CD14-positive monocyte (primary cell): ENCODE measurements around the gene ATF6B. TPM values are rescaled to one million over a fixed set of nuclear protein-coding genes. Genes with fewer than 3 reads are reported as not detected.

Source experiments
- DNase-seq, 3 donors: peaks; one replicate each; pipeline ENCODE4 v3.0.0-alpha.2; 2011 to 2022
- H2AFZ ChIP-seq: 2 replicates; pipeline ENCODE4 v1.6.0; 2012; ENCODE audit warnings: mild to moderate bottlenecking, low read depth, low read length, inconsistent platforms; ENCODE audit not compliant: insufficient read depth, poor library complexity, severe bottlenecking
- H3K27ac ChIP-seq, 2 donors: 1 replicate in 1 of 2; 2 replicates in 1 of 2; pipeline ENCODE4 v1.5.1; 2012 to 2013; ENCODE audit warnings: low read length in 2 of 2, control low read depth in 1 of 2, inconsistent platforms in 1 of 2, low read depth in 1 of 2, mild to moderate bottlenecking in 1 of 2
- H3K27me3 ChIP-seq, 2 donors: one replicate each; pipeline versions ENCODE4 v1.6.0 to v1.6.1; 2011 to 2013; ENCODE audit warnings: low read length in 2 of 2; ENCODE audit not compliant: control insufficient read depth in 2 of 2, insufficient read depth in 2 of 2
- H3K36me3 ChIP-seq, 2 donors: replicated peaks in 1 of 2; 1 replicate in 1 of 2; 2 replicates in 1 of 2; pipeline versions ENCODE4 v1.5.1 to v1.6.1; 2012 to 2013; ENCODE audit warnings: low read length in 2 of 2, control low read depth in 1 of 2, inconsistent platforms in 1 of 2, mild to moderate bottlenecking in 1 of 2; ENCODE audit not compliant: insufficient read depth in 2 of 2, control insufficient read depth in 1 of 2
- H3K4me1 ChIP-seq, 2 donors: 1 replicate in 1 of 2; 2 replicates in 1 of 2; pipeline versions ENCODE4 v1.5.1 to v1.6.1; 2012 to 2013; ENCODE audit warnings: low read length in 2 of 2, control low read depth in 1 of 2, inconsistent platforms in 1 of 2, mild to moderate bottlenecking in 1 of 2, moderate library complexity in 1 of 2; ENCODE audit not compliant: insufficient read depth in 2 of 2, control insufficient read depth in 1 of 2
- H3K4me2 ChIP-seq: replicated peaks from 2 replicates; pipeline ENCODE3; 2012; ENCODE audit warnings: low read length, moderate library complexity, mild to moderate bottlenecking; ENCODE audit not compliant: poor library complexity, severe bottlenecking; ENCODE audit errors: extremely low read depth
- H3K4me3 ChIP-seq, 3 experiments: fragments of 200-600 bp in 1 of 3; sonication (generic) in 1 of 3; replicated peaks in 1 of 3; 1 replicate in 2 of 3; 2 replicates in 1 of 3; pipeline ENCODE4 v1.5.1; 2011 to 2013; ENCODE audit warnings: low read length in 3 of 3, mild to moderate bottlenecking in 3 of 3, control low read depth in 2 of 3, low read depth in 2 of 3, inconsistent platforms in 1 of 3, moderate library complexity in 1 of 3
- H3K79me2 ChIP-seq: 2 replicates; pipeline ENCODE4 v1.6.0; 2012; ENCODE audit warnings: mild to moderate bottlenecking, control low read depth, inconsistent platforms, low read length, moderate library complexity; ENCODE audit not compliant: insufficient read depth
- H3K9ac ChIP-seq: 2 replicates; pipeline ENCODE4 v1.6.0; 2017; ENCODE audit warnings: low read length, mild to moderate bottlenecking; ENCODE audit not compliant: insufficient read depth, poor library complexity, severe bottlenecking
- H3K9me3 ChIP-seq, 2 donors: replicated peaks in 1 of 2; 1 replicate in 1 of 2; 2 replicates in 1 of 2; pipeline versions ENCODE4 v1.5.1 to v1.6.1; 2012 to 2013; ENCODE audit warnings: low read length in 2 of 2, control low read depth in 1 of 2; ENCODE audit not compliant: control insufficient read depth in 1 of 2, insufficient read depth in 1 of 2
- H4K20me1 ChIP-seq: 2 replicates; pipeline ENCODE4 v1.6.0; 2012; ENCODE audit warnings: mild to moderate bottlenecking, low read length, control low read depth, moderate library complexity; ENCODE audit not compliant: insufficient read depth
- H3K27ac Mint-ChIP-seq, 7 donors: one replicate each; pipeline ENCODE4 v1.8.0; 2020; ENCODE audit warnings: mild to moderate bottlenecking in 7 of 7, mixed read lengths in 7 of 7, moderate library complexity in 6 of 7, inconsistent platforms in 2 of 7
- H3K27me3 Mint-ChIP-seq, 3 donors: one replicate each; pipeline ENCODE4 v1.8.0; 2021 to 2022; ENCODE audit warnings: low read depth in 3 of 3, mild to moderate bottlenecking in 3 of 3, mixed read lengths in 3 of 3, moderate library complexity in 3 of 3, inconsistent platforms in 1 of 3
- H3K36me3 Mint-ChIP-seq, 2 donors: one replicate each; pipeline ENCODE4 v1.8.0; 2020; ENCODE audit warnings: mixed read lengths in 2 of 2, inconsistent platforms in 1 of 2, mild to moderate bottlenecking in 1 of 2
- H3K4me1 Mint-ChIP-seq: one replicate; pipeline ENCODE4 v1.8.0; 2020; ENCODE audit warnings: mild to moderate bottlenecking, mixed read lengths
- H3K4me3 Mint-ChIP-seq, 2 donors: one replicate each; pipeline ENCODE4 v1.8.0; 2020; ENCODE audit warnings: mild to moderate bottlenecking in 2 of 2, mixed read lengths in 2 of 2, moderate library complexity in 1 of 2
- H3K9me3 Mint-ChIP-seq, 7 donors: one replicate each; pipeline ENCODE4 v1.8.0; 2020 to 2022; ENCODE audit warnings: mixed read lengths in 7 of 7, mild to moderate bottlenecking in 6 of 7, moderate library complexity in 6 of 7, inconsistent platforms in 2 of 7
- CTCF ChIP-seq: fragments of 200-600 bp; IDR thresholded peaks from one replicate; pipeline ENCODE4 v1.8.0; 2022; ENCODE audit warnings: antibody characterized with exemption, mild to moderate bottlenecking
- WGBS: methylation state at CpG from one replicate; pipeline ENCODE4 v1.1.5; 2013; ENCODE audit warnings: missing lambda C conversion rate; ENCODE audit not compliant: insufficient coverage; 5-methylcytosine and 5-hydroxymethylcytosine counted together
- intact Hi-C, 2 donors: fragments of 100-400 bp; cut with micrococcal nuclease; formaldehyde crosslinking; loops; one replicate each; pipeline versions ENCODE4 v1.15.0 to v1.15.1; 2023
- polyA plus RNA-seq, 3 donors: library from polyadenylated mRNA; depleted of rRNA in 1 of 3; unstranded in 2 of 3; stranded (reverse) in 1 of 3; fragments of 300-500 nt in 2 of 3; fragments of >200 nt in 1 of 3; fragmentation: Illumina TruSeq in 2 of 3; gene quantifications; 1 replicate in 2 of 3; 2 replicates in 1 of 3; pipeline ENCODE4 v1.2.3, GENCODE V29; 2012 to 2021

Gene ATF6B
- polyA plus RNA-seq, 3 donors, result 15.7 to 147 (median 17.8) TPM

GRCh38 chr6:32158052-32158451 lies 30.0 kb upstream of the ATF6B start:
- Histone ChIP-seq H3K4me1 (peaks cover 19 to 21% of the 10 kb centered on the region in 2 donors), H3K79me2 (no peaks in the 10 kb centered on the region), H3K9ac (no peak overlapping the region), H3K4me3 (no peak overlapping the region), H2AFZ (no peak overlapping the region), H3K4me2 (no peak overlapping the region), H4K20me1 (no peaks in the 10 kb centered on the region), H3K9me3 (no peaks in the 10 kb centered on the region), H3K27ac (no peak overlapping the region), H3K27me3 (peaks cover 0 to 12% of the 10 kb centered on the region in 2 donors), H3K36me3 (no peaks in the 10 kb centered on the region)
- TF ChIP-seq CTCF, result no peak
- Mint-ChIP-seq H3K27me3 (peaks cover 11 to 22% (median 20%) of the 10 kb centered on the region in 3 donors), H3K4me3 (no peak overlapping the region), H3K36me3 (peaks cover 0 to 7% of the 10 kb centered on the region in 2 donors), H3K27ac (no peak overlapping the region), H3K9me3 (peaks cover 0 to 4% (median 0%) of the 10 kb centered on the region in 7 donors), H3K4me1 (peaks cover 20% of the 10 kb centered on the region)
- no peak for DNase-seq
- intact Hi-C loops, result no loop called here

- no peak overlapping the region for H3K4me3 ChIP-seq
- H3K27me3 ChIP-seq, result peaks cover 8 to 23% of the 10 kb centered on the region in 2 donors
- H3K4me3 Mint-ChIP-seq, result no peak overlapping the region
- WGBS, result 100% methylated on average over 3 of the region's 9 CpGs
- H3K27ac Mint-ChIP-seq, result no peak overlapping the region
- H3K4me1 Mint-ChIP-seq, result peaks cover 23% of the 10 kb centered on the region
- H3K4me1 ChIP-seq, result peaks cover 19 to 21% of the 10 kb centered on the region in 2 donors
- no peak overlapping the region for H3K9ac ChIP-seq
- no peaks in the 10 kb centered on the region for H3K79me2 ChIP-seq
- H4K20me1 ChIP-seq, result no peaks in the 10 kb centered on the region
- H3K9me3 ChIP-seq, result no peaks in the 10 kb centered on the region
- H2AFZ ChIP-seq, result no peak overlapping the region
- H3K36me3 Mint-ChIP-seq, result peaks cover 0 to 7% of the 10 kb centered on the region in 2 donors
- no peaks in the 10 kb centered on the region for H3K36me3 ChIP-seq
- no peak for TF ChIP-seq CTCF
- H3K9me3 Mint-ChIP-seq, result peaks cover 0 to 9% (median 0%) of the 10 kb centered on the region in 7 donors
- H3K27me3 Mint-ChIP-seq, result peaks cover 21 to 34% (median 30%) of the 10 kb centered on the region in 3 donors
- no peak overlapping the region for H3K27ac ChIP-seq
- DNase-seq, result no peak
- intact Hi-C loops, result no loop called here
- H3K4me2 ChIP-seq, result no peak overlapping the region
Observed at GRCh38 chr6:32156891-32157290, 28.8 kb upstream of the ATF6B start.
